ENCODE data around the gene IPO4. TPM values are rescaled to one million over a fixed set of nuclear protein-coding genes. Genes with fewer than 3 reads are reported as not detected.

Gene IPO4
- 51.8 and 54.3 TPM in 2 replicates for total RNA-seq

GRCh38 chr14:24188251-24189058 is at the start of gene IPO4:
IPO4 (minus strand) TSS chr14:24188816; CDS start chr14:24188787, 29 bp downstream.

GRCh38 chr14:24232645-24233537 is 44.3 kb upstream of the IPO4 start, which contains the start of gene GMPR2:
GMPR2 (plus strand) TSS chr14:24232929; CDS start chr14:24233254, 325 bp downstream.

GRCh38 chr14:24232121-24232644 is 43.6 kb upstream of the IPO4 start, which contains the start of gene NEDD8:
NEDD8 (minus strand) TSS chr14:24232367; CDS start chr14:24232267, 100 bp downstream.

GRCh38 chr14:24215495-24216344 is 27.1 kb upstream of the IPO4 start, which contains the start of gene MDP1:
MDP1 (minus strand) TSS chr14:24216066; CDS start chr14:24215955, 111 bp downstream.

GRCh38 chr14:24212924-24213865 is 24.6 kb upstream of the IPO4 start, which contains the start of gene CHMP4A:
CHMP4A (minus strand) TSS chr14:24213488; CDS start chr14:24213439, 49 bp downstream.

GRCh38 chr14:24195186-24196070 is 6.8 kb upstream of the IPO4 start, which contains the start of gene TM9SF1:
TM9SF1 (minus strand) TSS chr14:24195441; CDS start chr14:24195019, 422 bp downstream.

GRCh38 chr14:24171422-24172260 is 17.0 kb downstream of the IPO4 start, which contains the start of gene REC8:
REC8 (plus strand) TSS chr14:24172080; CDS start chr14:24172553, 473 bp downstream.

GRCh38 chr14:24160850-24161804 is 27.5 kb downstream of the IPO4 start, which contains the start of gene IRF9:
IRF9 (plus strand) TSS chr14:24161265; CDS start chr14:24162145, 880 bp downstream.

GRCh38 chr14:24146978-24147760 is 41.4 kb downstream of the IPO4 start, which contains the start of gene RNF31:
RNF31 (plus strand) TSS chr14:24147498; CDS start chr14:24147699, 201 bp downstream.

GRCh38 chr14:24146453-24146977 is 42.1 kb downstream of the IPO4 start, which contains the start of gene PSME2:
PSME2 (minus strand) TSS chr14:24146610; CDS start chr14:24146581, 29 bp downstream.

GRCh38 chr14:24141097-24141880 is 47.3 kb downstream of the IPO4 start, which contains the start of gene EMC9:
EMC9 (minus strand) TSS chr14:24141591; CDS start chr14:24141304, 287 bp downstream.

GRCh38 chr14:24135834-24136683 is 52.6 kb downstream of the IPO4 start, which contains the start of gene PSME1:
PSME1 (plus strand) TSS chr14:24136194; CDS start chr14:24136263, 69 bp downstream.

GRCh38 chr14:24130380-24130716 is 58.3 kb downstream of the IPO4 start, which contains the start of gene FITM1:
FITM1 (plus strand) TSS chr14:24130659; CDS start chr14:24131564, 905 bp downstream.

All from nasal cavity respiratory epithelium epithelial cell of viscerocranial mucosa (primary cell).